GM21717 (cell line): ENCODE results near the gene NEK8.

ENCODE experiments used
- ATAC-seq: cut with Tn5 transposase; IDR thresholded peaks from one replicate; pipeline ENCODE4 v1.9.1; 2021; ENCODE audit warnings: mild to moderate bottlenecking, moderate library complexity; ENCODE audit not compliant: unreplicated experiment

NEK8 gene

GRCh38 chr17:28728364-28729200 lies at the start of gene NEK8:
Gene NEK8 (plus strand): TSS chr17:28728788. CDS start chr17:28728814, 26 bp downstream.
- ATAC-seq, result peak; percentile 32

- ATAC-seq, result no peak
Measured at GRCh38 chr17:28682655-28683054, 45.9 kb upstream of the NEK8 start.

- no peak for ATAC-seq
Measured at GRCh38 chr17:28684963-28685362, 43.6 kb upstream of the NEK8 start.

- no peak for ATAC-seq
Measured at GRCh38 chr17:28685366-28685765, 43.2 kb upstream of the NEK8 start.

GRCh38 chr17:28686296-28686695 lies 42.3 kb upstream of the NEK8 start:
- no peak for ATAC-seq

- no peak for ATAC-seq
Measured at GRCh38 chr17:28688481-28688880, 40.1 kb upstream of the NEK8 start.

GRCh38 chr17:28689011-28689410 lies 39.6 kb upstream of the NEK8 start:
- no peak for ATAC-seq

GRCh38 chr17:28693869-28694268 lies 34.7 kb upstream of the NEK8 start:
- no peak for ATAC-seq

GRCh38 chr17:28698253-28698941 lies 30.2 kb upstream of the NEK8 start:
- no peak for ATAC-seq

GRCh38 chr17:28700278-28700677 lies 28.3 kb upstream of the NEK8 start:
- ATAC-seq, result no peak

- no peak for ATAC-seq
Measured at GRCh38 chr17:28700830-28701492, 27.6 kb upstream of the NEK8 start.

- no peak for ATAC-seq
Measured at GRCh38 chr17:28702026-28702751, 26.4 kb upstream of the NEK8 start.

GRCh38 chr17:28702752-28703150 lies 25.8 kb upstream of the NEK8 start:
- ATAC-seq, result no peak

GRCh38 chr17:28703552-28704218 lies 24.9 kb upstream of the NEK8 start:
- no peak for ATAC-seq

GRCh38 chr17:28704219-28704858 lies 24.2 kb upstream of the NEK8 start:
- no peak for ATAC-seq

- no peak for ATAC-seq
Measured at GRCh38 chr17:28705074-28705659, 23.4 kb upstream of the NEK8 start.

- ATAC-seq, result no peak
Measured at GRCh38 chr17:28705728-28706334, 22.8 kb upstream of the NEK8 start.

- no peak for ATAC-seq
Measured at GRCh38 chr17:28706471-28707338, 21.9 kb upstream of the NEK8 start.
